Hepatocyte (in vitro differentiated cells): ENCODE measurements around the gene ATAD3B. TPM values are rescaled to one million over a fixed set of nuclear protein-coding genes. Genes with fewer than 3 reads are reported as not detected.

Experiments used
- DNase-seq: peaks from one replicate; pipeline ENCODE4 v3.0.0-alpha.2; 2016; ENCODE audit warnings: low spot score
- H2AFZ ChIP-seq: fragments of 200-600 bp; sonication (generic); 2 replicates; pipeline ENCODE4 v1.6.0; 2016; ENCODE audit warnings: antibody characterized with exemption, mild to moderate bottlenecking
- H3K27ac ChIP-seq: fragments of 200-600 bp; sonication (generic); 2 replicates; pipeline ENCODE4 v1.5.1; 2016; ENCODE audit warnings: mild to moderate bottlenecking
- H3K27me3 ChIP-seq: fragments of 200-600 bp; sonication (generic); 2 replicates; pipeline ENCODE4 v1.6.1; 2016
- H3K36me3 ChIP-seq: fragments of 200-600 bp; sonication (generic); replicated peaks from 2 replicates; pipeline ENCODE4 v1.5.1; 2016; ENCODE audit warnings: low read depth; ENCODE audit not compliant: insufficient read depth
- H3K4me1 ChIP-seq: fragments of 200-600 bp; sonication (generic); 2 replicates; pipeline ENCODE4 v1.5.1; 2016; ENCODE audit warnings: mild to moderate bottlenecking, moderate library complexity; ENCODE audit not compliant: insufficient read depth
- H3K4me2 ChIP-seq: fragments of 200-600 bp; sonication (generic); 2 replicates; pipeline ENCODE4 v1.6.0; 2016
- H3K4me3 ChIP-seq: fragments of 200-600 bp; sonication (generic); 2 replicates; pipeline ENCODE4 v1.5.1; 2016; ENCODE audit warnings: mild to moderate bottlenecking
- H3K79me2 ChIP-seq: fragments of 200-600 bp; sonication (generic); 2 replicates; pipeline ENCODE4 v1.6.0; 2017; ENCODE audit warnings: mild to moderate bottlenecking
- H3K9me2 ChIP-seq: fragments of 200-600 bp; sonication (generic); replicated peaks from 2 replicates; pipeline ENCODE4 v1.6.0; 2017; ENCODE audit warnings: mild to moderate bottlenecking; ENCODE audit not compliant: insufficient read depth
- H3K9me3 ChIP-seq: fragments of 200-600 bp; sonication (generic); 2 replicates; pipeline ENCODE4 v1.5.1; 2016; ENCODE audit warnings: low read depth, mild to moderate bottlenecking
- H4K20me1 ChIP-seq: fragments of 200-600 bp; sonication (generic); 2 replicates; pipeline ENCODE4 v1.6.0; 2016; ENCODE audit warnings: mild to moderate bottlenecking; ENCODE audit not compliant: insufficient read depth, poor library complexity, severe bottlenecking
- CTCF ChIP-seq: fragments of 200-600 bp; sonication (generic); IDR thresholded peaks from 2 replicates; pipeline ENCODE4 v1.5.1; 2016; ENCODE audit warnings: antibody characterized with exemption, mild to moderate bottlenecking; ENCODE audit not compliant: poor library complexity
- EZH2 ChIP-seq: fragments of 200-600 bp; sonication (generic); IDR thresholded peaks from 2 replicates; pipeline ENCODE4 v1.6.1; 2016; ENCODE audit warnings: antibody characterized with exemption, mild to moderate bottlenecking, borderline replicate concordance
- EZH2phosphoT487 ChIP-seq: fragments of 200-600 bp; sonication (generic); IDR thresholded peaks from one replicate; pipeline ENCODE4 v1.6.1; 2018; ENCODE audit warnings: antibody characterized with exemption, mild to moderate bottlenecking, low read depth, moderate library complexity; ENCODE audit not compliant: unreplicated experiment, severe bottlenecking
- WGBS: methylation state at CpG from one replicate; pipeline ENCODE4 v1.1.6; 2016; ENCODE audit warnings: low lambda C conversion rate; ENCODE audit errors: missing lambda C conversion rate; 5-methylcytosine and 5-hydroxymethylcytosine counted together
- polyA plus RNA-seq: library from polyadenylated mRNA; unstranded; fragments of >200 nt; fragmentation: Nextera tagmentation; extraction: Ambion mirVana; gene quantifications from 2 replicates; pipeline ENCODE4 v1.2.1, GENCODE V29; 2016
- total RNA-seq: library from RNA; depleted of rRNA; stranded (reverse); fragments of >200 nt; gene quantifications from 2 replicates; pipeline ENCODE4 v1.2.3, GENCODE V29; 2014

The ATAD3B gene
- total and polyA plus RNA-seq, 2 experiments from 2014 or later = 13.4 to 33.2 TPM

- H3K4me3 ChIP-seq = no peak overlapping the region
These were observed 48.3 kb upstream of the ATAD3B start for GRCh38 chr1:1423245-1423597.

GRCh38 chr1:1424707-1425106, 46.9 kb upstream of the ATAD3B start:
- Histone ChIP-seq H2AFZ (no peak overlapping the region), H3K4me3 (no peak overlapping the region), H3K36me3 (no peaks in the 10 kb centered on the region), H3K9me2 (no peaks in the 10 kb centered on the region), H3K9me3 (no peaks in the 10 kb centered on the region), H4K20me1 (no peaks in the 10 kb centered on the region), H3K27ac (no peak overlapping the region), H3K4me1 (peaks cover 4% of the 10 kb centered on the region), H3K79me2 (no peaks in the 10 kb centered on the region), H3K4me2 (no peak overlapping the region), H3K27me3 (no peaks in the 10 kb centered on the region)
- no peak for DNase-seq
- 89% methylated on average over 15 of the region's 15 CpGs for WGBS
- TF ChIP-seq EZH2phosphoT487 = no peak
- TF ChIP-seq CTCF = no peak
- TF ChIP-seq EZH2 = no peak

More at GRCh38 chr1:1423245-1423597, 48.3 kb upstream of the ATAD3B start:
- Histone ChIP-seq H3K27ac (no peak overlapping the region), H3K4me1 (peaks cover 4% of the 10 kb centered on the region), H3K79me2 (no peaks in the 10 kb centered on the region), H2AFZ (no peak overlapping the region), H3K36me3 (no peaks in the 10 kb centered on the region), H3K4me2 (no peak overlapping the region), H3K9me2 (no peaks in the 10 kb centered on the region), H4K20me1 (no peaks in the 10 kb centered on the region), H3K9me3 (no peaks in the 10 kb centered on the region), H3K27me3 (no peaks in the 10 kb centered on the region)
- DNase-seq = no peak
- WGBS = 89% methylated on average over 7 of the region's 7 CpGs
- TF ChIP-seq EZH2 = no peak

GRCh38 chr1:1425426-1425752, 46.2 kb upstream of the ATAD3B start:
- no peaks in the 10 kb centered on the region for H4K20me1 ChIP-seq
- H3K27ac ChIP-seq = no peak overlapping the region
- H3K4me2 ChIP-seq = no peak overlapping the region
- H3K9me3 ChIP-seq = no peaks in the 10 kb centered on the region
- H3K9me2 ChIP-seq = no peaks in the 10 kb centered on the region
- no peak overlapping the region for H2AFZ ChIP-seq
- H3K4me3 ChIP-seq = no peak overlapping the region
- H3K79me2 ChIP-seq = no peaks in the 10 kb centered on the region
- WGBS = 88% methylated on average over 12 of the region's 12 CpGs
- TF ChIP-seq CTCF = no peak
- no peak for TF ChIP-seq EZH2
- no peak for TF ChIP-seq EZH2phosphoT487
- no peak for DNase-seq
- H3K27me3 ChIP-seq = no peaks in the 10 kb centered on the region
- H3K36me3 ChIP-seq = no peaks in the 10 kb centered on the region
- H3K4me1 ChIP-seq = peaks cover 10% of the 10 kb centered on the region

GRCh38 chr1:1425753-1426495, 45.6 kb upstream of the ATAD3B start:
- Histone ChIP-seq H2AFZ (no peak overlapping the region), H3K4me3 (no peak overlapping the region), H3K9me2 (no peaks in the 10 kb centered on the region), H3K4me1 (peaks cover 15% of the 10 kb centered on the region), H3K4me2 (no peak overlapping the region), H3K27ac (no peak overlapping the region), H3K9me3 (no peaks in the 10 kb centered on the region), H4K20me1 (no peaks in the 10 kb centered on the region), H3K27me3 (no peaks in the 10 kb centered on the region), H3K36me3 (no peaks in the 10 kb centered on the region), H3K79me2 (no peaks in the 10 kb centered on the region)
- DNase-seq = no peak
- TF ChIP-seq EZH2phosphoT487 (no peak), EZH2 (no peak), CTCF (no peak)
- WGBS = 73% methylated on average over 18 of the region's 33 CpGs
